Right cardiac atrium (tissue), 5 donors: Measurements from ENCODE around the gene FRMD1. TPM values are rescaled to one million over a fixed set of nuclear protein-coding genes. Genes with fewer than 3 reads are reported as not detected.

Experiments used
- ATAC-seq, 2 donors: fragments of 200-7000 bp; cut with Tn5 transposase; one replicate each; pipeline versions ENCODE4 v1.8.0 to v1.9.1; 2020; ENCODE audit warnings: moderate library complexity in 2 of 2, mild to moderate bottlenecking in 1 of 2
- DNase-seq, 3 donors: peaks; one replicate each; pipeline ENCODE4 v3.0.0-alpha.2; 2020
- H3K27ac ChIP-seq: one replicate; pipeline ENCODE4 v1.5.1; 2013; ENCODE audit warnings: mild to moderate bottlenecking, low read length, control low read depth, moderate library complexity
- H3K27me3 ChIP-seq: one replicate; pipeline ENCODE4 v1.6.1; 2013; ENCODE audit not compliant: control insufficient read depth, insufficient read depth
- H3K4me1 ChIP-seq: one replicate; pipeline ENCODE4 v1.6.1; 2013; ENCODE audit warnings: low read length; ENCODE audit not compliant: control insufficient read depth, insufficient read depth
- H3K4me3 ChIP-seq: one replicate; pipeline ENCODE4 v1.5.1; 2013; ENCODE audit warnings: low read length, control low read depth
- H3K9me3 ChIP-seq: one replicate; pipeline ENCODE4 v1.6.1; 2013; ENCODE audit warnings: low read length; ENCODE audit not compliant: control insufficient read depth
- WGBS: extraction: QIAGEN DNeasy Blood & Tissue Kit; methylation state at CpG from one replicate; pipeline ENCODE4 v1.1.7; 2013; 5-methylcytosine and 5-hydroxymethylcytosine counted together
- intact Hi-C, 4 donors: fragments of 100-400 bp; cut with DNase I; formaldehyde crosslinking; loops; one replicate each; pipeline versions ENCODE4 v1.11.0 to v1.14.0; 2022 to 2023
- polyA plus RNA-seq: library from polyadenylated mRNA; stranded (reverse); fragments of 200-250 nt; gene quantifications from one replicate; pipeline ENCODE4 v1.2.3, GENCODE V29; 2013
- total RNA-seq, 4 donors: library from RNA; stranded (reverse); fragmentation: NEBNext Ultra II Directional; extraction: Animal tissue kit (Norgen Biotek cat#: 25700); gene quantifications; one replicate each; pipeline ENCODE4 v1.2.1, GENCODE V29; 2021
- donor health status: healthy with polysubstance abuse.
- donor health status: DM: no; HTN: yes; CAD: no.
- donor health status: DM: no; HTN: no; CAD: no.
- donor health status: DM: no; HTN: yes; CAD: no; lungs with severe emphysema.
- donor health status: DM: yes; HTN: yes; CAD: no.

FRMD1 gene
- total and polyA plus RNA-seq, 5 donors = 0.07 to 0.31 TPM; not detected in 3

DNA sequence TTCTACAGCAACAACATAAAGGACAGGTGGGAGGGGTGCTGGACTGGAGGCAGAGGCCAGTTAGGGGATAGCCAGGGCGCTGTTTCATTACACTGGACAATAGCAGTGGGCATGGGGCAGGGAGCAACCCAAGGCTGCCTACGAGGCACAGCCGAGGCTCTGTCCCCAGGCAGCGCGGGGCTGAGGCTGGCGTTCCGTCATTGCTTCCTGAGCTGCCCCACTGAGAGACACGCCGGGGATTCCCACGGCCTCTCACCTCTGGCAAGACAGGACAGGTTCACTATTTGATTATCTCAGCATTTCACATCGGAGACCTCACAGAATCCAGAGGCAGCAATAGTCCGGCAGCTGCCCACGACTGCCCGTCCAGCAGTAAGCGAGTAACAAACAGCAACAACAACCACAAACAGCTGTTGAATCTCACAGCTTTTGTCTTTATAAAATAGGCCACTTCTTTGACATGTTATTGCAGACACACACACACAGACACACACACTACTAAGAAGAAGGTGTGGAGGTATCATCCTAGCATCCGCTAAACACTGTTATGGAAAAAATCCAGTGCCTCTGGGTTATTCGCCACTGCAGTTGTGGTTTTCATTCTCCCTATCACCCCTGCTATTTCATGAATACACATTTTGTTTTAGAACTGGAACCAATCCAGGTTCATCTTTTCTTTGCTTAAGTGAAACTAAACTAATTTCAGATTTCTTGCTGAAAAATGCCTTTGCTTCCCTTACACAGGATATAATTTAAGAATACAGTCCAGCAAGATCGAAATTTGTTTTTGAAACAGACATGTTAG lies 62.1 kb downstream of the FRMD1 start:
- Histone ChIP-seq H3K27me3 (no peaks in the 10 kb centered on the region), H3K9me3 (no peaks in the 10 kb centered on the region), H3K4me1 (no peaks in the 10 kb centered on the region), H3K27ac (no peak overlapping the region), H3K4me3 (no peak overlapping the region)
- 71% methylated on average over 18 of the region's 18 CpGs for WGBS
- DNase-seq (no peak), ATAC-seq (peak in 1 of 2 donors; percentile 36)
- intact Hi-C loops = no loop called here

DNA sequence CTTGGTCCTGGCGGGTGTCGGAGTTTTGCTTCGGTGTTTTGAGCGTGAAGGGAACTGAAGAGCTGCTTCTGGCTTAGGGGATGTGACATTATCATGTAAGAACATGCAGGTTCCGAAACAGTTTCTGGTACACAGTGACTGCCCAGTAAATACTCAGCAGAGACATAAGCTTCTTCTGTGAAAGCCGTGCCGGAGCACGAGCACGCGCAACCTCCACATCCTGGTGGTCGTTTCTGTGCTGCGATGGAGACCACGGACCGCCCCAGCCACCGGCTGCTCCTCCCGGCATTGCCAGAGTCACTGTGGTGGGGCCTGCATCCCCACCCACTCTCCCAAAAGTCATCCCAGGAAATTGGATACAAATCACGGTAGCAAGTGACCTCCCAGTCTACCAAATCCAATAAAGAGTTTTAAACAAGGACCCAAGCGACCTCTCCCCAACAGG lies 62.8 kb downstream of the FRMD1 start:
- DNase-seq (no peak), ATAC-seq (no peak)
- H3K27me3 ChIP-seq = no peaks in the 10 kb centered on the region
- no peaks in the 10 kb centered on the region for H3K4me1 ChIP-seq
- no peaks in the 10 kb centered on the region for H3K9me3 ChIP-seq
- WGBS = 95% methylated on average over 18 of the region's 18 CpGs
- H3K27ac ChIP-seq = no peak overlapping the region
- H3K4me3 ChIP-seq = no peak overlapping the region
- intact Hi-C loops = no loop called here

DNA sequence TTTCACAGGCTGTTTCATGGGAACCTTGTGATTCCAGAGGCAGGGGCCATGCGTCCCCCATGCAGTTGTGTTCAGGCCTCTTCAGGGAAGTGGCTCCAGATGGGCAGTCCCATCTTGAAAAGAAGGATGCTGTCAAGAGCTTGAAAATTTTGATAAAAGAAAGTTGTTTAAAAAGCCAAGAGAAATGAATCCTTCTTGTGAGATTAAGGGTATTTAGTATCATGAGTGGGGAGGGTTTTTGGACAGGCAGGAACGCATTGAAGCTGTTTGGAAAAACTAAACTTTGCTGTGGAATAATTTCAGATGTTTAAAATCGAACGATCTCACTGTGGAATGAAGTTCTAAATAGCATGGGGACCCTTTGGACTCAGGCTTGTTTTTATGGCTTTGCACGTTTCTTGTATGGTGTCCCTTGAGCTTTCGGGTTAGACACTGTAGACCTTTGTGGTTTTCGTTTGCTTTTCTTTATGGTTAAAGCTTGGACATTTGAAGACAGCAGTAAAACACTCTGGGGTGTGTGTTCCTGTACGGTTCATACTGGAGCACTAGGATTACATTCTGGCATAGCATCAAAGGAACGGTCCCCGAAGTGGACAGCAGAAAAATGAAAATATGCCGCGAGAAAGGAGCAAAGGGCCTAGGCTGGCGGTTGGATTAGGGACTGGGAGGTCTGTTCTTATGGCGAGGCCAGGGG lies 63.4 kb downstream of the FRMD1 start:
- intact Hi-C loops = no loop called here
- no peak for ATAC-seq
- WGBS = 82% methylated on average over 14 of the region's 14 CpGs

DNA sequence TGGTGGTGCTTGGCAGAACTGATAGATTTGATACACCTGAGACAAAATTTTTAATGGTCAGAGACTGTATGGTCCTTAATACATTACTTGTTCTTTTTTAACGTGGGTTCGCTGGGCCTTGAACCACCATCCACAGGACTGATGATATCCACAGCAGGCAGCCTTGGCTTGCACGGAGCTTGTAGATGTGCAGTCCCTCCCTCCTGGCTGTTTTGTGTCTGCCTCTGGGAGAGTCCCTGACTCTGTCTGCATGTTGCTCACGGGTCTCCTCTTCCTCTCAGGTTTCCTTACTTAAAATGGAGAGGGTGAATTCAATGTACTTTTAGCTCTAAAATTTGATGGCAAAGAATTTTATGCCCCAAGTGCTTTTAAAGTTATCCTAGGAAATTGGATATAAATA lies 64.0 kb downstream of the FRMD1 start:
- H3K4me1 ChIP-seq = no peaks in the 10 kb centered on the region
- no peak overlapping the region for H3K4me3 ChIP-seq
- no peak for ATAC-seq
- no peak for DNase-seq
- H3K27me3 ChIP-seq = no peaks in the 10 kb centered on the region
- H3K9me3 ChIP-seq = no peaks in the 10 kb centered on the region
- no peak overlapping the region for H3K27ac ChIP-seq
- WGBS = 72% methylated on average over 4 of the region's 4 CpGs
- intact Hi-C loops = no loop called here

More for the DNA sequence above, 63.4 kb downstream of the FRMD1 start:
- H3K9me3 ChIP-seq = no peaks in the 10 kb centered on the region
- H3K27ac ChIP-seq = no peak overlapping the region
- no peaks in the 10 kb centered on the region for H3K27me3 ChIP-seq
- DNase-seq = no peak
- H3K4me1 ChIP-seq = no peaks in the 10 kb centered on the region
- no peak overlapping the region for H3K4me3 ChIP-seq

DNA sequence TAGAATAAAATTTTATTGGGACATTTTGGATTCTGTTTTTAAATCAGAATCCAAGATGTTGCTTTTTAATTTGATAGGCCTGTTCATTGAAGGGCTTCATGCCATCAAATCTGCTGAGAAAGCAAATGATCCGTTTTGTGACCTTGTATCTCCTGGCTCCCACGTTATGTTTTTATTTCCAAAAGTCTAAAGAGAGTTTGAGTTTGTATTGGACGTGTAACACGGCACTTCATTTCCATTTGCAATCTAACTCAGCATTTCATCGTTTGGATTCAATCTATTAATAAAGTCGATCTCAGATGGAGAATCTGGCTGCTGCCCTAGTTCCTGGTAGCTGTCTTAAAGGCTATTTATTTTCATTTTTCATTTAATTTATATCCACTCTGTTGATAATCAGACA lies 64.6 kb downstream of the FRMD1 start:
- Histone ChIP-seq H3K27me3 (no peaks in the 10 kb centered on the region), H3K4me1 (no peaks in the 10 kb centered on the region), H3K9me3 (no peaks in the 10 kb centered on the region), H3K27ac (no peak overlapping the region), H3K4me3 (no peak overlapping the region)
- DNase-seq (no peak), ATAC-seq (no peak)
- intact Hi-C loops = no loop called here
- WGBS = 35% methylated on average over 6 of the region's 6 CpGs

DNA sequence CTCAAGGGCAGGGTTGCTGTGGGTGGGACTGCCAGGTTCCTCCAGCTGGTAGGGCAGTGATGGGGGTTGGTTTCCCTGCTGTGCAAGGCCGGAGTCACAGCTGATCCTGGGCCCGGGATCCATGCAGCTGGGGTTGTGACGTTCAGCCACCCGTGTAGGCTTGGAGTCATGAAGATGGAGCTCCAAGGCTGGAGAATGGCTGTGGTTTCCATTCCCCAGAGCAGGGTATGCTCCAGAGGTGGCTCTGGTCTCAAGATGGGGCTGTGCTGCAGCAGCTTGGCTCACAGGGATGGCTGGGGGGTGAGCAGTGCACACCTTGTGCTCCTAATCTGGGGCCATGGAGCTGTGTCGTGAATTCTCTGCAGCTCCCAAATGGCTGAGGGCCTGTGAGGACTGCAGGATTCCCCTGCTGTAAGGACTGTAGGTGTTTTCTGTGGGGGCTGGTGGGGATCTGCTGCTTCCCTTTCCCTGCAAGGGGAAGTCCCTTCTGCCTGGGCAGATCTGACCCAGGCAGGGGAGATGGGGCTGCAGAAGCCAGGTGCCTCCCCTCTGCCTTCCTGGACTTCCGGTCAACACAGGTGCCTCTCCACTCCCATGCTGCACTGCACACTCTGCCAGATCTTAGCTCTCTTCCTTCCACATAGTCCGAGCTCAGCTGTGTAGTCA lies 65.6 kb downstream of the FRMD1 start:
- no peaks in the 10 kb centered on the region for H3K27me3 ChIP-seq
- H3K4me1 ChIP-seq = no peaks in the 10 kb centered on the region
- WGBS = 77% methylated on average over 7 of the region's 7 CpGs
- peak in 1 of 2 donors; percentile 29 for ATAC-seq
- intact Hi-C loops = no loop called here
- no peak overlapping the region for H3K4me3 ChIP-seq
- DNase-seq = no peak
- H3K9me3 ChIP-seq = no peaks in the 10 kb centered on the region
- no peak overlapping the region for H3K27ac ChIP-seq

DNA sequence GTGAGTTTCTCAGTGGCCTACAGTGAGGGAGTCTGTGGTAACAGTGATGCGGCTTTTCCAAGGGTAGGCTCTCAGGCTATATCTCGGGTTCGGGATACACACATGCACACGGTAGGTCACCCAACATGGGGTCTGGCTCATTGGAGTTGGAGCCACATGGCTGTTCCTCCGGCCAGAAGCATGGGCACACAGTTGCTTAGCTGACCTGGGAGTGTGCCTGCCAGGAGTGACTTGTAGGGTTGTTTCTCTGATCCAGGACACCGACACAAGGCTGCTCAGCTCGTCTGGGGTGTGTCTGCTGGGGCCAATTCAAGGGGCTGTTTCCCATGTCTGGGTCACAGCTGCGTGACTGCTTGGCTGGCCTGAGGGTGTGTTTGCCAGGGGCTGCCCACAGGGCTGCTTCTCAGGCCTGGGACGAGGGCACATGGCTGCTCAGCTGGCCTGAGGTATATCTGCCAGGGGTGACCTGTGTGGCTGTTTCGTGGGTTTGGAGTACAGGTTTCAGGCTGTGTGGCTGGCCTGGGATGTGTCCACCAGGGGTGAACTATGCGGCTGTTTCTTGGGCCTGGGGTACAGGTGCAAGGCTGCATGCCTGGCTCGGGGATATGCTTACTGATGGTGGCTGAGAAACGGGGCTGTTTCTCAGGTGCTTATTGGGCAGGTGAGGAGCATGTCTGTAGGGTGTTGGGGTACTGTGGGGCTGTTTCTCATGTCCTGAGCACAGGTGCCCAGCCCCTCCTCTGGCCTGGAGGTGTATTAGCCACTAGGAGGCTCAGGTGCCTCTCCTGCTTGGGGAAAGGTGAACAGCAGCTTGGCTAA lies 66.4 kb downstream of the FRMD1 start:
- ATAC-seq = no peak
- Histone ChIP-seq H3K4me1 (no peaks in the 10 kb centered on the region), H3K27me3 (no peaks in the 10 kb centered on the region), H3K4me3 (no peak overlapping the region), H3K27ac (no peak overlapping the region), H3K9me3 (no peaks in the 10 kb centered on the region)
- no peak for DNase-seq
- intact Hi-C loops = no loop called here
- WGBS = 86% methylated on average over 13 of the region's 13 CpGs

DNA sequence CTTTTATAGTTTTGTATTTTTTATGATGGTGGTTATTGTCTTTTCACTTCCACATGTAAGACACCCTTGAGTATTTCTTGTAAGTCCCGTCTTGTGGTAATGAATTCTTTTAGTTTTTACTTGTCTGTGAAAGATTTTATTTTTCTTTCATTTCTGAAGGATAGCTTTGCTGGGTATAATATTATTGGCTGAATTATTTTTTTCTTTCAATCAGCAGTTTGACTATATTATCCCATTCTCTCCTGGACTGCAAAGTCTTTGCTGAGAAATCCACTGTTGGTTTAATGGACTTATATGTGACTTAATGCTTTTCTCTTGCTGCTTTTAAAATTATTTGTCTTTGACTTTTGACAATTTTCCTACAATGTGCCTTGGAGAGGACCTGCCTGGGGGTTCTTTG lies 67.7 kb downstream of the FRMD1 start:
- WGBS = 93% methylated on average over 1 of the region's 1 CpG
- Histone ChIP-seq H3K4me3 (no peak overlapping the region), H3K27ac (no peak overlapping the region), H3K27me3 (no peaks in the 10 kb centered on the region), H3K9me3 (no peaks in the 10 kb centered on the region), H3K4me1 (no peaks in the 10 kb centered on the region)
- intact Hi-C loops = no loop called here
- no peak for ATAC-seq
- DNase-seq = no peak

DNA sequence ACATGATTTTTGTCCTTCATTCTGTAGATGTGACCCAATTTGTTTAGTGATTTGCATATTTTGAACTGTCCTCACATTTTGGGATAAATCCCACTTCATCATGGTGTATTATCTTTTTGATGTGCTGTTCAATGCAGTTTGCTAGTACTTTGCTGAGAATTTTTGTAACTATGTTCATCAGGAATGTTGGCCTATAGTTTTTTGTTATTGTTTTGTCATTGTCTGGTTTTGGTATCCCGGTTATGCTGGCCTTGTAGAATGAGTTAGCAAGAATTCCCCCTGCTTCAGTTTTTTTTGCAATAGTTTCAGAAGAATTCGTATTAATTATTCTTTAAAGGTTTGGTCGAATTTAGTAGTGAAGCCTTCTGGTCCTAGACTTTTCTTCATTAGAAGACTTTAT lies 69.7 kb downstream of the FRMD1 start:
- Histone ChIP-seq H3K4me1 (no peaks in the 10 kb centered on the region), H3K27ac (no peak overlapping the region), H3K27me3 (no peaks in the 10 kb centered on the region), H3K9me3 (no peaks in the 10 kb centered on the region), H3K4me3 (no peak overlapping the region)
- ATAC-seq (no peak), DNase-seq (no peak)
- WGBS = 92% methylated on average over 3 of the region's 3 CpGs
- intact Hi-C loops = no loop called here

DNA sequence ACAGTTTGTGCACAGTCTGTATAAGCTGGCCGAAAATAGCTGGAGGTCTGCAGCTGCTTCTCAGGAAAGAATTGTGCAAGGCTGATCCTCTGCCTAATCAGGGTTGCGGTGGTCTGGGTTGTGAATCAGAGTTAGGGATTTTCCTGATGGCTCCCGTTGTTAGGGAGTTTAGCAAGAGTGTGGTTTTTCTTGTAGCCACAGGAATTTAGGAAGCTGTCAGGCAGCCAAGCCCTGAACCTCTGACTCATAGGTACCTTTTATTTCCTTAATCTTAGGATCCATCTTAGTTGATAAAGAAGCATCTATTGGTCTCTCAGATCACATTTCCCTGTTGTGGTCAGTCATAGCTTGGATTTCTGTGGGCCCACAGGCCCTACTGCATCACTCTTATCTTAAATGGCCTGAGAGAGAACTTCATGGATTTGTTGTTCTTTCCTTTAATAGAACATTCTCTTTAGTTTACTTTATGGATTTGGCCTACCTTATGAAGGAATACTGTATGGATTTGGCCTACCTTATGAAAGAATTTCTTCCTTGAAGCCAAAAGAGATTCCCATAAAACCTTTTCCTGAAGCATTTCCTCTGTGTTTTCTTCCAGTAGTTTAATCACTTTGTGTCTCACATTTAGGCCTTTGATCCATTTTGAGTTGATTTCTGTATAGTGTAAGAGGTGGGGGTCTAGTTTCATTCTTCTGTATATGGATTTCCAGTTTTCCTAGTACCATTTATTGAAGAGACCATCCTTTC lies 71.2 kb downstream of the FRMD1 start:
- Histone ChIP-seq H3K4me3 (no peak overlapping the region), H3K27ac (peak overlapping the region; percentile 13), H3K27me3 (no peaks in the 10 kb centered on the region), H3K9me3 (no peaks in the 10 kb centered on the region), H3K4me1 (no peaks in the 10 kb centered on the region)
- intact Hi-C loops = no loop called here
- ATAC-seq (no peak), DNase-seq (no peak)
- 45% methylated on average over 3 of the region's 3 CpGs for WGBS
